Measurements from ENCODE around the gene C3orf33. TPM values are rescaled to one million over a fixed set of nuclear protein-coding genes. Genes with fewer than 3 reads are reported as not detected.

The C3orf33 gene
- total and polyA plus RNA-seq, 2 experiments from 2014 or later = 3.5 to 4.7 TPM

DNA sequence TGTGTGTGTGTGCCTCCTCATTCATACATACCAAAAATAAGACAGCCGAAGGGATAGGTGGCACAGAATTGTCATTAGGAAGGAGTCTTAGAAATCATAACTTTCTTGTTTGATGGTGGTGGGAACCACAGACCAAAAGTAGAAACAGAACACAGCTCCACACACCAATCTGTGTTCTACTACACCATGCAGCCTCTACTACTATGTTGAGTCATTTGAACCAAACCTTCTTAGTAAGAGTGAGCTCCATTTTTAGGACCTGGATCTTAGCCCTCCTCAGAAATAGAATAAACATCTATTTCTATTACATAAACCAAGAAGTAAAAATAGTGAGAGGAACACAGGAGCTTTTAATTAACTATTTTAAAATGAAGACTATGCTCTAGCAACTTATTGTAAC is 33.3 kb downstream of the C3orf33 start:
- no peaks in the 10 kb centered on the region for H3K27me3 Mint-ChIP-seq (ENCODE audit: insufficient read depth, low read depth, poor library complexity)
- ATAC-seq = no peak
- H3K27ac Mint-ChIP-seq = no peak overlapping the region
- Histone ChIP-seq H3K27ac (ENCODE audit: low read depth) (no peak overlapping the region), H3K79me2 (replicated peaks; ENCODE audit: insufficient read depth) (no peaks in the 10 kb centered on the region), H3K27me3 (ENCODE audit: insufficient read depth) (no peaks in the 10 kb centered on the region), H3K4me1 (ENCODE audit: insufficient read depth) (no peaks in the 10 kb centered on the region), H3K9me2 (ENCODE audit: insufficient read depth) (no peaks in the 10 kb centered on the region), H3F3A (replicated peaks; ENCODE audit: low read depth) (no peaks in the 10 kb centered on the region), H3K36me3 (ENCODE audit: insufficient read depth) (no peaks in the 10 kb centered on the region), H3K4me2 (no peak overlapping the region), H3K4me3 (no peak overlapping the region), H4K20me1 (replicated peaks; ENCODE audit: insufficient read depth) (no peaks in the 10 kb centered on the region), H2AFZ (no peak overlapping the region)
- H3K4me3 Mint-ChIP-seq = no peak overlapping the region
- no peak for TF ChIP-seq POLR2AphosphoS5 (IDR thresholded peaks at IDR 0.05; ENCODE audit: low read depth)
- TF ChIP-seq, protein P1, sequence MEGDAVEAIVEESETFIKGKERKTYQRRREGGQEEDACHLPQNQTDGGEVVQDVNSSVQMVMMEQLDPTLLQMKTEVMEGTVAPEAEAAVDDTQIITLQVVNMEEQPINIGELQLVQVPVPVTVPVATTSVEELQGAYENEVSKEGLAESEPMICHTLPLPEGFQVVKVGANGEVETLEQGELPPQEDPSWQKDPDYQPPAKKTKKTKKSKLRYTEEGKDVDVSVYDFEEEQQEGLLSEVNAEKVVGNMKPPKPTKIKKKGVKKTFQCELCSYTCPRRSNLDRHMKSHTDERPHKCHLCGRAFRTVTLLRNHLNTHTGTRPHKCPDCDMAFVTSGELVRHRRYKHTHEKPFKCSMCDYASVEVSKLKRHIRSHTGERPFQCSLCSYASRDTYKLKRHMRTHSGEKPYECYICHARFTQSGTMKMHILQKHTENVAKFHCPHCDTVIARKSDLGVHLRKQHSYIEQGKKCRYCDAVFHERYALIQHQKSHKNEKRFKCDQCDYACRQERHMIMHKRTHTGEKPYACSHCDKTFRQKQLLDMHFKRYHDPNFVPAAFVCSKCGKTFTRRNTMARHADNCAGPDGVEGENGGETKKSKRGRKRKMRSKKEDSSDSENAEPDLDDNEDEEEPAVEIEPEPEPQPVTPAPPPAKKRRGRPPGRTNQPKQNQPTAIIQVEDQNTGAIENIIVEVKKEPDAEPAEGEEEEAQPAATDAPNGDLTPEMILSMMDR (conservative IDR thresholded peaks at IDR 0.05; ENCODE audit: low read depth in 2 of 2) = no peak
- TF ChIP-seq, protein P2, sequence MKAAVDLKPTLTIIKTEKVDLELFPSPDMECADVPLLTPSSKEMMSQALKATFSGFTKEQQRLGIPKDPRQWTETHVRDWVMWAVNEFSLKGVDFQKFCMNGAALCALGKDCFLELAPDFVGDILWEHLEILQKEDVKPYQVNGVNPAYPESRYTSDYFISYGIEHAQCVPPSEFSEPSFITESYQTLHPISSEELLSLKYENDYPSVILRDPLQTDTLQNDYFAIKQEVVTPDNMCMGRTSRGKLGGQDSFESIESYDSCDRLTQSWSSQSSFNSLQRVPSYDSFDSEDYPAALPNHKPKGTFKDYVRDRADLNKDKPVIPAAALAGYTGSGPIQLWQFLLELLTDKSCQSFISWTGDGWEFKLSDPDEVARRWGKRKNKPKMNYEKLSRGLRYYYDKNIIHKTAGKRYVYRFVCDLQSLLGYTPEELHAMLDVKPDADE (IDR thresholded peaks at IDR 0.05) = no peak
- TF ChIP-seq CREB1 (CRISPR knock-in tag; IDR thresholded peaks at IDR 0.05; ENCODE audit: low read depth) = no peak
- no peak for TF ChIP-seq ZNF331 (CRISPR knock-in tag; IDR thresholded peaks at IDR 0.05; ENCODE audit: low read depth)
- peaks cover 30% of the 10 kb centered on the region for H3K36me3 Mint-ChIP-seq (ENCODE audit: low read depth)
- no peaks in the 10 kb centered on the region for H3K4me1 Mint-ChIP-seq
- DNase-seq (ENCODE audit: low spot score) = no peak
- peaks cover 24% of the 10 kb centered on the region for H3K9me3 Mint-ChIP-seq

DNA sequence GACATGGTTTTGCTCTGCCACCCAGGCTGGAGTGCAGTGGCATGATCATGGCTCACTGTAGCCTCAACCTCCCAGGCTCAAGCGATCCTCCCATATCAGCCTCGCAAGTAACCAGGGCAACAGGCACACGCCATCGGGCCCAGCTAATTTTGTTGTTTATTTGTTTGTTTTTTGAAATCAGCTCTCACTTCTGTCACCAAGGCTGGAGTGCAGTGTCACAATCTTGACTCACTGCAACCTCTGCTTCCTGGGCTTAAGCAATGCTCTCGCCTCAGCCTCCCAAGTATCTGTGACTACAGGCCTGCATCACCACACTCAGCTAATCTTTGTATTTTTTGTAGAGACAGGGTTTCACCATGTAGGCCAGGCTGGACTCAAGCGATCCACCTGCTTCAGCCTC is 35.0 kb downstream of the C3orf33 start:
- Histone ChIP-seq H2AFZ (no peak overlapping the region), H3K36me3 (ENCODE audit: insufficient read depth) (no peaks in the 10 kb centered on the region), H3K9me2 (ENCODE audit: insufficient read depth) (no peaks in the 10 kb centered on the region), H3F3A (replicated peaks; ENCODE audit: low read depth) (no peaks in the 10 kb centered on the region), H3K27ac (ENCODE audit: low read depth) (no peak overlapping the region), H3K4me2 (no peak overlapping the region), H3K27me3 (ENCODE audit: insufficient read depth) (no peaks in the 10 kb centered on the region), H3K4me3 (no peak overlapping the region), H3K4me1 (ENCODE audit: insufficient read depth) (no peaks in the 10 kb centered on the region), H3K79me2 (replicated peaks; ENCODE audit: insufficient read depth) (no peaks in the 10 kb centered on the region), H4K20me1 (replicated peaks; ENCODE audit: insufficient read depth) (no peaks in the 10 kb centered on the region)
- Mint-ChIP-seq H3K27me3 (ENCODE audit: insufficient read depth, low read depth, poor library complexity) (no peaks in the 10 kb centered on the region), H3K9me3 (peaks cover 24% of the 10 kb centered on the region), H3K4me1 (no peaks in the 10 kb centered on the region), H3K4me3 (no peak overlapping the region), H3K36me3 (ENCODE audit: low read depth) (peaks cover 30% of the 10 kb centered on the region), H3K27ac (no peak overlapping the region)
- ATAC-seq (no peak), DNase-seq (ENCODE audit: low spot score) (no peak)
- TF ChIP-seq, protein P3, sequence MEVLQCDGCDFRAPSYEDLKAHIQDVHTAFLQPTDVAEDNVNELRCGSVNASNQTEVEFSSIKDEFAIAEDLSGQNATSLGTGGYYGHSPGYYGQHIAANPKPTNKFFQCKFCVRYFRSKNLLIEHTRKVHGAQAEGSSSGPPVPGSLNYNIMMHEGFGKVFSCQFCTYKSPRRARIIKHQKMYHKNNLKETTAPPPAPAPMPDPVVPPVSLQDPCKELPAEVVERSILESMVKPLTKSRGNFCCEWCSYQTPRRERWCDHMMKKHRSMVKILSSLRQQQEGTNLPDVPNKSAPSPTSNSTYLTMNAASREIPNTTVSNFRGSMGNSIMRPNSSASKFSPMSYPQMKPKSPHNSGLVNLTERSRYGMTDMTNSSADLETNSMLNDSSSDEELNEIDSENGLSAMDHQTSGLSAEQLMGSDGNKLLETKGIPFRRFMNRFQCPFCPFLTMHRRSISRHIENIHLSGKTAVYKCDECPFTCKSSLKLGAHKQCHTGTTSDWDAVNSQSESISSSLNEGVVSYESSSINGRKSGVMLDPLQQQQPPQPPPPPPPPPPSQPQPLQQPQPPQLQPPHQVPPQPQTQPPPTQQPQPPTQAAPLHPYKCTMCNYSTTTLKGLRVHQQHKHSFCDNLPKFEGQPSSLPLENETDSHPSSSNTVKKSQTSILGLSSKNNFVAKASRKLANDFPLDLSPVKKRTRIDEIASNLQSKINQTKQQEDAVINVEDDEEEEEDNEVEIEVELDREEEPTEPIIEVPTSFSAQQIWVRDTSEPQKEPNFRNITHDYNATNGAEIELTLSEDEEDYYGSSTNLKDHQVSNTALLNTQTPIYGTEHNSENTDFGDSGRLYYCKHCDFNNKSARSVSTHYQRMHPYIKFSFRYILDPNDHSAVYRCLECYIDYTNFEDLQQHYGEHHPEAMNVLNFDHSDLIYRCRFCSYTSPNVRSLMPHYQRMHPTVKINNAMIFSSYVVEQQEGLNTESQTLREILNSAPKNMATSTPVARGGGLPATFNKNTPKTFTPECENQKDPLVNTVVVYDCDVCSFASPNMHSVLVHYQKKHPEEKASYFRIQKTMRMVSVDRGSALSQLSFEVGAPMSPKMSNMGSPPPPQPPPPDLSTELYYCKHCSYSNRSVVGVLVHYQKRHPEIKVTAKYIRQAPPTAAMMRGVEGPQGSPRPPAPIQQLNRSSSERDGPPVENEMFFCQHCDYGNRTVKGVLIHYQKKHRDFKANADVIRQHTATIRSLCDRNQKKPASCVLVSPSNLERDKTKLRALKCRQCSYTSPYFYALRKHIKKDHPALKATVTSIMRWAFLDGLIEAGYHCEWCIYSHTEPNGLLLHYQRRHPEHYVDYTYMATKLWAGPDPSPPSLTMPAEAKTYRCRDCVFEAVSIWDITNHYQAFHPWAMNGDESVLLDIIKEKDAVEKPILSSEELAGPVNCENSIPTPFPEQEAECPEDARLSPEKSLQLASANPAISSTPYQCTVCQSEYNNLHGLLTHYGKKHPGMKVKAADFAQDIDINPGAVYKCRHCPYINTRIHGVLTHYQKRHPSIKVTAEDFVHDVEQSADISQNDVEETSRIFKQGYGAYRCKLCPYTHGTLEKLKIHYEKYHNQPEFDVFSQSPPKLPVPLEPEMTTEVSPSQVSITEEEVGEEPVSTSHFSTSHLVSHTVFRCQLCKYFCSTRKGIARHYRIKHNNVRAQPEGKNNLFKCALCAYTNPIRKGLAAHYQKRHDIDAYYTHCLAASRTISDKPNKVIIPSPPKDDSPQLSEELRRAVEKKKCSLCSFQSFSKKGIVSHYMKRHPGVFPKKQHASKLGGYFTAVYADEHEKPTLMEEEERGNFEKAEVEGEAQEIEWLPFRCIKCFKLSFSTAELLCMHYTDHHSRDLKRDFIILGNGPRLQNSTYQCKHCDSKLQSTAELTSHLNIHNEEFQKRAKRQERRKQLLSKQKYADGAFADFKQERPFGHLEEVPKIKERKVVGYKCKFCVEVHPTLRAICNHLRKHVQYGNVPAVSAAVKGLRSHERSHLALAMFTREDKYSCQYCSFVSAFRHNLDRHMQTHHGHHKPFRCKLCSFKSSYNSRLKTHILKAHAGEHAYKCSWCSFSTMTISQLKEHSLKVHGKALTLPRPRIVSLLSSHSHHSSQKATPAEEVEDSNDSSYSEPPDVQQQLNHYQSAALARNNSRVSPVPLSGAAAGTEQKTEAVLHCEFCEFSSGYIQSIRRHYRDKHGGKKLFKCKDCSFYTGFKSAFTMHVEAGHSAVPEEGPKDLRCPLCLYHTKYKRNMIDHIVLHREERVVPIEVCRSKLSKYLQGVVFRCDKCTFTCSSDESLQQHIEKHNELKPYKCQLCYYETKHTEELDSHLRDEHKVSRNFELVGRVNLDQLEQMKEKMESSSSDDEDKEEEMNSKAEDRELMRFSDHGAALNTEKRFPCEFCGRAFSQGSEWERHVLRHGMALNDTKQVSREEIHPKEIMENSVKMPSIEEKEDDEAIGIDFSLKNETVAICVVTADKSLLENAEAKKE (CRISPR knock-in tag; IDR thresholded peaks at IDR 0.05) = no peak
- TF ChIP-seq POLR2AphosphoS5 (IDR thresholded peaks at IDR 0.05; ENCODE audit: low read depth) = no peak
- TF ChIP-seq ZNF331 (CRISPR knock-in tag; IDR thresholded peaks at IDR 0.05; ENCODE audit: low read depth) = no peak
- no peak for TF ChIP-seq EZH2 (IDR thresholded peaks at IDR 0.05; ENCODE audit: low read depth, unreplicated experiment)
- TF ChIP-seq ZNF114 (CRISPR knock-in tag; IDR thresholded peaks at IDR 0.05) = no peak
- TF ChIP-seq JUNB (IDR thresholded peaks at IDR 0.05; ENCODE audit: unreplicated experiment) = no peak
- TF ChIP-seq, protein P2 (IDR thresholded peaks at IDR 0.05) = no peak
- no peak for TF ChIP-seq NANOG (IDR thresholded peaks at IDR 0.05; ENCODE audit: borderline replicate concordance)

All from GM23338 (cell line).